Prostate gland (tissue), 2 donors: ENCODE measurements around the gene DDX54.

Experiments used
- POLR2A ChIP-seq: fragments of 450-650 bp; IDR thresholded peaks from one replicate; pipeline ENCODE4 v1.6.1; 2016; ENCODE audit warnings: antibody characterized with exemption, mild to moderate bottlenecking
- POLR2AphosphoS5 ChIP-seq: sonication (generic); formaldehyde crosslinking; IDR thresholded peaks from one replicate; pipeline ENCODE4 v1.6.1; 2017; ENCODE audit warnings: antibody characterized with exemption
- TF ChIP-seq, protein P1 (sequence below), 4 experiments: fragments of 200-600 bp in 2 of 4; fragments of 450-650 bp in 2 of 4; sonication (generic) in 2 of 4; IDR thresholded peaks; 1 replicate in 3 of 4; 2 replicates in 1 of 4; pipeline ENCODE4 v1.5.1; 2016 to 2019; ENCODE audit warnings: antibody characterized with exemption in 4 of 4, mild to moderate bottlenecking in 2 of 4, moderate library complexity in 2 of 4

DNA sequence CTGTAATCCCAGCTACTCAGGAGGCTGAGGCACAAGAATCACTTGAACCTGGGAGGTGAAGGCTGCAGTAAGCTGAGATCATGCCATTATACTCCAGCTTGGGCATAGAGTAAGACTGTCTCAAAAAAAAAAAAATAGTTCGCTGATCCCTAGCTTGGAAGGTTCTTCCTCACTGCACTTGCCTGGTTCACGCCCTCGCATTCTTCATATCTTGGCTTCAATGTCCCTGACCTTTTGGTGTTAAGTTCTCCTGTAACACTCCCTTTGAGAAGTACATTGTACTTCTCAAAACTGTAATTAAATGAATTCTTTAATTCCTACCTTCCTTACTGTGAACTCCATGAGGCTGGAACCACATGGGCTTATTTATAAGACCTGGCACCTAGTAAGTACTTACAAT, 19.5 kb upstream of the DDX54 start:
- TF ChIP-seq, protein P1, sequence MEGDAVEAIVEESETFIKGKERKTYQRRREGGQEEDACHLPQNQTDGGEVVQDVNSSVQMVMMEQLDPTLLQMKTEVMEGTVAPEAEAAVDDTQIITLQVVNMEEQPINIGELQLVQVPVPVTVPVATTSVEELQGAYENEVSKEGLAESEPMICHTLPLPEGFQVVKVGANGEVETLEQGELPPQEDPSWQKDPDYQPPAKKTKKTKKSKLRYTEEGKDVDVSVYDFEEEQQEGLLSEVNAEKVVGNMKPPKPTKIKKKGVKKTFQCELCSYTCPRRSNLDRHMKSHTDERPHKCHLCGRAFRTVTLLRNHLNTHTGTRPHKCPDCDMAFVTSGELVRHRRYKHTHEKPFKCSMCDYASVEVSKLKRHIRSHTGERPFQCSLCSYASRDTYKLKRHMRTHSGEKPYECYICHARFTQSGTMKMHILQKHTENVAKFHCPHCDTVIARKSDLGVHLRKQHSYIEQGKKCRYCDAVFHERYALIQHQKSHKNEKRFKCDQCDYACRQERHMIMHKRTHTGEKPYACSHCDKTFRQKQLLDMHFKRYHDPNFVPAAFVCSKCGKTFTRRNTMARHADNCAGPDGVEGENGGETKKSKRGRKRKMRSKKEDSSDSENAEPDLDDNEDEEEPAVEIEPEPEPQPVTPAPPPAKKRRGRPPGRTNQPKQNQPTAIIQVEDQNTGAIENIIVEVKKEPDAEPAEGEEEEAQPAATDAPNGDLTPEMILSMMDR (IDR thresholded peaks at IDR 0.05): no peak
- no peak for TF ChIP-seq POLR2A
- TF ChIP-seq POLR2AphosphoS5: no peak
